Heart left ventricle (tissue), 13 donors: ENCODE measurements around the gene ELFN1.

Source experiments
- POLR2A ChIP-seq, 2 donors: fragments of 450-650 bp; IDR thresholded peaks; one replicate each; pipeline ENCODE4 v1.6.1; 2017; ENCODE audit warnings: antibody characterized with exemption in 2 of 2, mild to moderate bottlenecking in 2 of 2, moderate library complexity in 2 of 2
- TF ChIP-seq, protein P1 (sequence below), 12 donors: fragments of 200-600 bp; sonication (generic) in 4 of 12; IDR thresholded peaks; one replicate each; pipeline versions ENCODE4 v1.5.0 to v1.8.0; 2018 to 2022; ENCODE audit warnings: antibody characterized with exemption in 12 of 12, mild to moderate bottlenecking in 5 of 12
- donor health status: ischemic (EF 13 %, LVEDD 7.1; RV severe dilation, severe dysfunction).
- donor health status: DM: no; HTN: yes; CAD: no.
- donor health status: DM: no; HTN: no; CAD: no.
- donor health status: ischemic (EF 25% LVEDD 6.9; RV normal size, moderate dysfunction).
- donor health status: ischemic (EF 25% LVEDD 5.7; RV mildly dilated, moderate dysfunction).
- donor health status: ischemic (EF 35%, LVEDD 5.7; RV mildly dilated, moderate dysfunction).
- donor health status: nonischemic (EF 11% LVEDD 7.7; RV severe dilation, severe dysfunction).
- donor health status: DM: yes; HTN: yes; CAD: no.
- donor health status: PGD.
- donor health status: ischemic (EF 29% LVEDD 5.4; RV normal size, mild dysfunction).
- donor health status: nonischemic (EF 23%, LVEDD 6.1; RV moderate dilation, normal function).

DNA sequence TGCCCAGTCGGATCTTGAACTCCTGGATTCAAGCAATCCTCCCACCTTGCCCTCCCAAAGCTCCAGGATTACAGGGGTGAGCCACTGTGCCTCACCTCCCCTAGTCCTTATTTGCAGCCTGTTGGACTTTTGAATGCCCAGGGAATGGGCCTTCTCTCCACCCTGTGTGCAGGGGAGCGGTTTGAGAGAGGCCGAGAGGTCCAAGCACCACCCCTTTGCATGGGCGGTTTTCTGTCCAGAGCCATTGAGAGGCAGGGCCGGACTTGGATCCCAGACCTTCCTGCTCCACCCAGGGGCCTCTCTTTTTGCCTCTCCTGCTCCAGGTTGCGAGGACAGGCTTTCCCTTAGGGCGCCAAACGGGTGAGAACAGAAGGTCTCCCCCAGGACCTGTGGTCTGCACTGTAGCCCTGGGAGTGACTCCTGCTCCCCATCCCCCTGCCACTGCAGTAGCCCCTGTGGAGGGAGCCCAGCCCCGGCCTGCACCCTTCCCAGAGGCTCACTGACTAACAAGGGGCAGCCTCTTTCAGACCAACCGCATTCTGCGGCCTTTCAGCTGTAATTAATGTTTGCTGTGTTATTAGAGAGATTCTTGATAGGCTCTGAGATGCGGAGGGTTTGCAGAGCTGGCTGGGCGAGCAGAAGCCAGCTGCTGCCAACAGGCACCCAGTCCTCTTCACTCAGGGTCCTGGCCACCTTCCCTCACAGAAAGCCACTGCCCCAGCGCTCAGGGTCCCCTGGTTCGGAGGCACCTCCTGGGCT is 57.9 kb downstream of the ELFN1 start:
- TF ChIP-seq, protein P1, sequence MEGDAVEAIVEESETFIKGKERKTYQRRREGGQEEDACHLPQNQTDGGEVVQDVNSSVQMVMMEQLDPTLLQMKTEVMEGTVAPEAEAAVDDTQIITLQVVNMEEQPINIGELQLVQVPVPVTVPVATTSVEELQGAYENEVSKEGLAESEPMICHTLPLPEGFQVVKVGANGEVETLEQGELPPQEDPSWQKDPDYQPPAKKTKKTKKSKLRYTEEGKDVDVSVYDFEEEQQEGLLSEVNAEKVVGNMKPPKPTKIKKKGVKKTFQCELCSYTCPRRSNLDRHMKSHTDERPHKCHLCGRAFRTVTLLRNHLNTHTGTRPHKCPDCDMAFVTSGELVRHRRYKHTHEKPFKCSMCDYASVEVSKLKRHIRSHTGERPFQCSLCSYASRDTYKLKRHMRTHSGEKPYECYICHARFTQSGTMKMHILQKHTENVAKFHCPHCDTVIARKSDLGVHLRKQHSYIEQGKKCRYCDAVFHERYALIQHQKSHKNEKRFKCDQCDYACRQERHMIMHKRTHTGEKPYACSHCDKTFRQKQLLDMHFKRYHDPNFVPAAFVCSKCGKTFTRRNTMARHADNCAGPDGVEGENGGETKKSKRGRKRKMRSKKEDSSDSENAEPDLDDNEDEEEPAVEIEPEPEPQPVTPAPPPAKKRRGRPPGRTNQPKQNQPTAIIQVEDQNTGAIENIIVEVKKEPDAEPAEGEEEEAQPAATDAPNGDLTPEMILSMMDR (IDR thresholded peaks at IDR 0.05) = no peak
- TF ChIP-seq POLR2A (IDR thresholded peaks at IDR 0.05) = no peak
